Ectodermal cell (in vitro differentiated cells): ENCODE results near the gene CNR2.
A peak's percentile ranks its signal among the peaks of the same experiment; 100 is the strongest.

ENCODE experiments used
- H3K27ac ChIP-seq: 2 replicates; pipeline ENCODE4 v1.7.0; 2013; ENCODE audit warnings: mild to moderate bottlenecking, low read depth, low read length; ENCODE audit not compliant: insufficient read depth, poor library complexity, severe bottlenecking
- H3K27me3 ChIP-seq: 2 replicates; pipeline ENCODE4 v1.7.0; 2013; ENCODE audit warnings: mild to moderate bottlenecking, low read length; ENCODE audit not compliant: insufficient read depth, control insufficient read depth, poor library complexity, severe bottlenecking
- H3K36me3 ChIP-seq: one replicate; pipeline ENCODE4 v1.7.0; 2013; ENCODE audit warnings: low read length; ENCODE audit not compliant: control insufficient read depth, insufficient read depth
- H3K4me1 ChIP-seq: one replicate; pipeline ENCODE4 v1.7.0; 2013; ENCODE audit warnings: low read length; ENCODE audit not compliant: control insufficient read depth, insufficient read depth
- H3K4me3 ChIP-seq: 2 replicates; pipeline ENCODE4 v1.7.0; 2013; ENCODE audit warnings: low read depth, low read length, control low read depth; ENCODE audit not compliant: insufficient read depth
- H3K9me3 ChIP-seq: 2 replicates; pipeline ENCODE4 v1.7.0; 2013; ENCODE audit warnings: mild to moderate bottlenecking, low read length, moderate library complexity; ENCODE audit not compliant: control insufficient read depth
- WGBS, 2 experiments: methylation state at CpG; one replicate each; pipeline ENCODE4 v1.1.7; 2013; ENCODE audit warnings: missing lambda C conversion rate in 2 of 2; 5-methylcytosine and 5-hydroxymethylcytosine counted together

The CNR2 gene

DNA sequence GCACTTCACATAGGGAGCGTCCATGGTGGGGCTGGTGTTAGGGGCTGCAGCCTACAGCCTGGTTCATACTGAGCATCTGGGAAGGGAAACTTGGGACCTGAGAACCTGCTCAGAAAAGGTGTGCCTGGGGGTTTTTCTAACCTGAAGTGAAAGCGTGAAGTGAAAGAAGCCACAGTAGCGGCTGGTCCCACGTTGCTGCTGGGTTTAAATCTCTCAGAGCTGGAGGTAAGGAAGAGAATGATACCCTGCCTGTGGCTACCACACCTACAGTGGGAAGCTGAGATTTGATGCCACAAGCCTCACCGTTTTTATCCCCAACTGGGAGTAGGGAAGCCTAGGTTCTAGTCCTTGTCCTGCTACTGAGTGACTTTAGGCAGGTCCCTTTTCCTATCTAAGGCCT is 24.1 kb downstream of the CNR2 start:
- Histone ChIP-seq H3K4me3 (no peak overlapping the region), H3K4me1 (no peaks in the 10 kb centered on the region), H3K36me3 (no peaks in the 10 kb centered on the region), H3K9me3 (no peaks in the 10 kb centered on the region), H3K27me3 (no peaks in the 10 kb centered on the region), H3K27ac (no peak overlapping the region)
- 93% methylated on average over 5 of the region's 5 CpGs for WGBS, 2 experiments

- Histone ChIP-seq H3K36me3 (no peaks in the 10 kb centered on the region), H3K27me3 (no peaks in the 10 kb centered on the region), H3K9me3 (no peaks in the 10 kb centered on the region), H3K4me1 (no peaks in the 10 kb centered on the region), H3K4me3 (no peak overlapping the region), H3K27ac (no peak overlapping the region)
- WGBS, 2 experiments: 66 to 75% methylated on average over 4 of the region's 4 CpGs
These were observed 27.9 kb downstream of the CNR2 start for GRCh38 chr1:23885222-23885621.

GRCh38 chr1:23882746-23883145 is 30.4 kb downstream of the CNR2 start:
- Histone ChIP-seq H3K9me3 (no peaks in the 10 kb centered on the region), H3K27me3 (no peaks in the 10 kb centered on the region), H3K4me3 (no peak overlapping the region), H3K27ac (no peak overlapping the region), H3K4me1 (no peaks in the 10 kb centered on the region), H3K36me3 (no peaks in the 10 kb centered on the region)
- 68 to 75% methylated on average over 4 of the region's 4 CpGs for WGBS, 2 experiments

- no peak overlapping the region for H3K27ac ChIP-seq
- H3K27me3 ChIP-seq: no peaks in the 10 kb centered on the region
- H3K36me3 ChIP-seq: no peaks in the 10 kb centered on the region
- no peaks in the 10 kb centered on the region for H3K4me1 ChIP-seq
- H3K9me3 ChIP-seq: no peaks in the 10 kb centered on the region
- H3K4me3 ChIP-seq: no peak overlapping the region
- 79 to 85% methylated on average over 1 of the region's 1 CpG for WGBS, 2 experiments
These were observed 33.4 kb downstream of the CNR2 start for GRCh38 chr1:23879809-23880208.

- Histone ChIP-seq H3K9me3 (no peaks in the 10 kb centered on the region), H3K27me3 (no peaks in the 10 kb centered on the region), H3K36me3 (no peaks in the 10 kb centered on the region), H3K4me1 (no peaks in the 10 kb centered on the region), H3K27ac (no peak overlapping the region), H3K4me3 (no peak overlapping the region)
- WGBS, 2 experiments: 71 to 73% methylated on average over 1 of the region's 1 CpG
These were observed 34.5 kb downstream of the CNR2 start for GRCh38 chr1:23878668-23879067.

- Histone ChIP-seq H3K9me3 (no peaks in the 10 kb centered on the region), H3K27me3 (no peaks in the 10 kb centered on the region), H3K4me1 (no peaks in the 10 kb centered on the region), H3K4me3 (no peak overlapping the region), H3K36me3 (no peaks in the 10 kb centered on the region), H3K27ac (no peak overlapping the region)
- 85 to 86% methylated on average over 3 of the region's 3 CpGs for WGBS, 2 experiments
These were observed 37.8 kb downstream of the CNR2 start for GRCh38 chr1:23875382-23875781.

DNA sequence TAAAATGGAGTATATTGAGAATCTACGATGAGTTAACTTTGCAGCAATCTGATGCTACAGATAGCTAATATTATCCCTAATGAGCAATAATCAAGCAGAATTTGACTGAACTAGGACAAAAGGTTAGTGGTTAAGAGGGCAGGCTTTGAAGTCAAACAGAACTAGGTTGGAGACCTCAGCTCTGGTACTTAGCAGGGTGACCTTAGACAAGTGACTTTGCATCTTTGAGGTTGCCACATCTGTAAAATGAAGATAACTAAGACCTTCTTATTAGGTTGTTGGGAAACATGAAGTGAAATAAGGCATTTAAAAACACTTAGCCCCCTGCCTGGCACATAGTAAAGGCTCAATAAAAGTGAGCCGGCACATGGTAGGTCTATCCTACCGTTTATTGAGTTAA is 40.7 kb downstream of the CNR2 start:
- H3K4me1 ChIP-seq: no peaks in the 10 kb centered on the region
- WGBS, 2 experiments: 92 to 95% methylated on average over 3 of the region's 3 CpGs

DNA sequence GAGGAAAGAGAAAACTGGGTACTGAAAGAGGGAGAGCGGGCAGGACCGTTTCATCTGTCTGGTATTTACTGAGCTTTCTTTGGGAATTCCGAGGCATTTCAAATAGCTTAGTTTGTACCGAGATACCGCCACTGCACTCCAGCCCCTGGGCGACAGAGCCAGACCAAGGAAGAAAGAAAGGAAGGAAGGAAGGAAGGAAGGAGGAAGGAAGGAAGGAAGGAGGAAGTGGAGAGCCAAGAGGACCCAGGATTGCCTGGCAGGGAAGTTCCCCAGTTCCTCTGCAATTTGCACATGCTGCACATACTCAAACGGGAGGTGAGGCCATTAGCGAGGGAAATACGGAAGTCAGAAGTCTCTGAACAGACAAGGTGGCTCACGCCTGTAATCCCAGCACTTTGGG is 44.1 kb downstream of the CNR2 start:
- no peak overlapping the region for H3K4me3 ChIP-seq
- H3K27ac ChIP-seq: no peak overlapping the region
- H3K4me1 ChIP-seq: no peaks in the 10 kb centered on the region
- H3K27me3 ChIP-seq: peaks cover 41% of the 10 kb centered on the region
- H3K36me3 ChIP-seq: no peaks in the 10 kb centered on the region
- WGBS, 2 experiments: 90 to 92% methylated on average over 10 of the region's 10 CpGs
- H3K9me3 ChIP-seq: no peaks in the 10 kb centered on the region

More for the DNA sequence above, 40.7 kb downstream of the CNR2 start:
- Histone ChIP-seq H3K9me3 (no peaks in the 10 kb centered on the region), H3K4me3 (no peak overlapping the region), H3K27ac (no peak overlapping the region), H3K36me3 (no peaks in the 10 kb centered on the region), H3K27me3 (peaks cover 24% of the 10 kb centered on the region)

GRCh38 chr1:23868557-23869016 is 44.6 kb downstream of the CNR2 start:
- no peaks in the 10 kb centered on the region for H3K4me1 ChIP-seq
- H3K9me3 ChIP-seq: no peaks in the 10 kb centered on the region
- WGBS, 2 experiments: 59 to 63% methylated on average over 20 of the region's 20 CpGs
- H3K27ac ChIP-seq: no peak overlapping the region
- H3K4me3 ChIP-seq: peak overlapping the region; percentile 59
- H3K27me3 ChIP-seq: peaks cover 41% of the 10 kb centered on the region
- H3K36me3 ChIP-seq: no peaks in the 10 kb centered on the region

GRCh38 chr1:23867895-23868556 is 45.1 kb downstream of the CNR2 start, which contains the start of gene FUCA1:
FUCA1 (minus strand) TSS chr1:23868290; CDS start chr1:23868286, 4 bp downstream.
- Histone ChIP-seq H3K27me3 (peaks cover 41% of the 10 kb centered on the region), H3K4me3 (peak within 1 kb of the TSS; percentile 59), H3K36me3 (no peaks in the 10 kb centered on the region), H3K27ac (no peak within 1 kb of the TSS), H3K9me3 (no peaks in the 10 kb centered on the region), H3K4me1 (no peaks in the 10 kb centered on the region)
- 1% methylated on average over 71 of the region's 71 CpGs for WGBS, 2 experiments
